NOMO-1 (cell line): ENCODE data around the gene LTBP3.

ENCODE experiments used
- DNase-seq, 2 experiments: peaks; one replicate each; lab custom pipeline; 2025; ENCODE audit not compliant: unreplicated experiment in 2 of 2; lab: John Stamatoyannopoulos, UW

LTBP3 gene

DNA sequence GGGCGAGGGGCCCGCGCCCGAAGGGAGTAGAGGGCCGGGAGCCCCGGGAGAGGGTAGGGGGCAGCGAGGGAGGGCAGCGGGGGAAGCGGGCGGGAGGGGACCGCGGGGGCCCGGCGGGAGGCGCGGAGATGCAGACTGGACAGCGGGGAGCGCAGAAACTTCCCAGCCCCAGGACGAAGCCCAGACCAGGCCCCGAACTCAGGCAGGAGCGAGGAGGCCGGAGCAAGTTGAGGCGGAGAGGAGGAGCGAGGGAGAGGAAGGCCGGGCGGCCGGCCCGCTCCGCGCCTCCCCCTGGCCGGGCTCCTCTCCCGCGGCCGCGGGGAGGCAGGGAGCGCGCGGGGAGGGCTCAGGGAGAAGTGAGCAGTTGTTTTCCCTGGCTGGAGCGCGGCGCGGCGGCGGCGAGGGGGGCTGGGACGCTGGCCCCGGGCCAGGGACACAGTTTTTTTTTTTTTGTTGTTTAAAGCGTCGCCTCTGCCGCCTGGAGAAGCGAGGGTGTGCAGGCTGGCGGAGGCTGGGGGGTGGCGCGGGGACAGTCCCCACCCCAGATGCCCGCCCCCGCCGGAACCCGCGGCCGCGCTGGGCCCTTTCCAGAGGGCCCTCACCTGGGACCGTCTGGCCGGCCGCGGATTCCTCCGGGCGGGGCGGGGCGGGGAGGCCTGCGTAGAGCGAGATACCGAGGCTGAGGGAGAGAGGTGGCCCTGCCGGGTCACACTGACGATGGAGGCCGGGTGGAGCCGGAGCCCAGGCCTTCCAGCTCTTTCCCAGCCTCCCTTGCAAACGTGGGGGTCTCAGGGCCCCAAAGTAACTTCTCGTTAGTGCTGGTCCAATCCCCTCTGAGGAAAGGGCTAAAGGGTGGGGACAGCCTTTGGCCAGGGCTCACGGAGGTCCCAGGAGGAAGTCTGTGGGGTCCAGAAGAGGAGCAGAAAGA is at the start of gene LTBP3:
Gene LTBP3 (minus strand): TSS at position 358 of the 928 bp plus-strand sequence. CDS start 400 bp downstream, outside the sequence.
- peak; percentile 23 to 26 for DNase-seq

DNA sequence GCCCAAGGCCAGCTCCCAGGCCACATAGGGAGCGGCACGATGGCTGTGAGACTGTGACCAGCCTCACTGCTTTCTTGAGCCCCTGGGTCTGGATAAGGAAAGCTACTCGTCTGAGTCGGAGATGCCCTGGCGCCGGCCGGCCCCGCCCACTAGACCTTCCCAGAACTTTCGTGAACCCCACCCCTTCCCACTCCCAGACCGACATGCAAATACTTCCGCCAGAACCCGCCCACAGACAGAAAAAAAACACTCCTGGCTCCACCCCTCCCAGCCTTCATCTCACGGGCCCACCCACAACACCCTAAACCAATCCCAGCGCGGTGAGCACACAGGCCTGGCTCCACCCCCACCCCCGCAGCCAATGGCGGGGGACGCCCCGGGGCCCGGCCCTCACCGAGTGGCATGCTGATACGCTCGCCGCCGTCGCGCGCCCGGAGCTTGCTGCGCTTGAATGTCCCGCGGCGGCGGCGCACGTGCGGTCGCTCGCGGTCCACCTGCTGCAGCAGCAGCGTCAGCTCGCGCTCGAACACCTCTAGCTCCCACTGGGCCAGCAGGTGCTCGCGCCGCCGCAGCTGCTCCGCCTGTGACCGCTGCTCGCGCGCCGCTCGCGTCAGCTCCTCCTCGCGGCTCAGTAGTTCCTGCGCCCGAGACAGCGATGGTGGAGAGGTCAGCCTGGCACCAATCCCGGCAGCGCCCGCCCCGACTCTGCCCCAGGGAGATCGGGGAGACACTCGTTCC is 48.9 kb upstream of the LTBP3 start:
- no peak for DNase-seq

DNA sequence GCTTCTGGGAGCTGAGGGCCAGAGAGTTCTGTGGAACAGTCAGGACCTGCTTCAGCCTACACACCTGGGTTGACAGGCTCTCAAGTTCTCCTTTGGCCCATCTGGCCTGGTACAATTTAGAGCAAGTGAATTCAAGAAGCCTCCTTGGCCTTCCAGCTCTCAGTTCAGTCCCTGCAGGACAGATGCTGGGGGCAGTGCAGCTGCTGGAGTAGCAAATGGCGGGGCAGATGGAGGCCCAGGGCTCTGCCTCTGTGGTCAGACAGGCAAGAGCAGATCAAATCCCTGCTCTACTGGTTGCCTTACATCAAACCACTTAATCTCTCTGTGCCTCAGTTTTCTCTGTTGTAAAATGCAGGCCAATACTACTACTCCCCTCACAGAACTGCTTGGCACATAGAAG is 46.1 kb upstream of the LTBP3 start:
- no peak for DNase-seq

- no peak for DNase-seq
These were observed 41.7 kb upstream of the LTBP3 start for GRCh38 chr11:65599955-65600246.

DNA sequence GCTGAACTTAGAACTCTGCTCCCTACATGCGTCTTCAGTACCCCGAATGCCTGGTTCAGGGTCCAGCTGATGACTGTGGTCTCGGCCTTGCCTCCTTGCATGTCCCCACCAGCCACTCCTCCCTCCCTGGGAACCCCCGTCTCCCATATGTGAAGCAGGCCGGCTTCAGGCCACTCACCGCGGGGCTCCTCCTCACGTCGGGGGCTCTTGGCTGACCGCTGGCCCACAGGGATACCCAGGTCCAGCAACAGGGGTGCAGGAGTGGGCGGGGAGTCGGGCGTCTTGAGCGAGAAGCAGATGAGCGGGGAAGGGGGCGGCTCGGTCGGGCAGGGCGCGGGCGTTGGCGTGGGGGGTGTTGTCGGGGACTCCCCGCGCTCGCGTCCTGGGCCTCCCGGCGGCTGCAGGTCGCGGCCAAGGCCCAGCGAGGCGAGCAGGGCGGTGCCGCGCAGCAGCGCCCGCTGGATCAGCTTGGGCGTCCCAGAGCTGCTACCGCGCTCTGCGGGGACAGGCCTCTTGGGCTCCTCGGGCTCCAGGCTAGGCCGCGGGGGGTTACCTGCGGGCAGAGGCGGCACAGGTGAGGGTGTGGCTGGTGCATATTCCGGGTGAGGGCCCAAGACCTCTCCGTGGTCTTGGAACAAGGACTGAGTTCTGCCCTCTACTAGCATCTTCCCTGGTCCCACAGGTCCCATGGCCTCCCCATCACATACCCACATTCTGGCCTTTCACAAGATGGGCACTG is 41.2 kb upstream of the LTBP3 start:
- no peak for DNase-seq

DNA sequence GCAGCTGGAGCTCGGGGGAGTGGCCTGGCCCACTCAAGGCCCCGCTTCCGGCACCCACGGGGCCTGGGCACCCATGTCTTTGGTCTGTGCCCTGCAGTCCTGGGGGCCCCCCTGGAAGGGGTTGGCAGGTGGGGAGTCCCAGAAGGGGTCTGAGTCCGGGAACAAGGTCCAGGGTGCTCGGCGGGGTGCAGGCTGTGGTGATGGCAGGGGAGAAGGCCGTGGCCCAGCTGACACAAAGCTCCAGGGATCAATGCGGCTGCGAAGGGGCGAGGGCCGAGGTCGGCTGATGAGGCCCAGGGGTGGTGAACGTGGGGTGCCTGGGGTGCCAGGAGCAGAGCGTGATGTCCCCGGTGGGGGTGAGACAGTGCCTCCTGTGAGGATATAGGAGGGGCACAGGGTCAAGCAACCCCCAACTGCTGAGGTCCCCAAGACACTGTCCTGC is 40.1 kb upstream of the LTBP3 start:
- no peak for DNase-seq

DNA sequence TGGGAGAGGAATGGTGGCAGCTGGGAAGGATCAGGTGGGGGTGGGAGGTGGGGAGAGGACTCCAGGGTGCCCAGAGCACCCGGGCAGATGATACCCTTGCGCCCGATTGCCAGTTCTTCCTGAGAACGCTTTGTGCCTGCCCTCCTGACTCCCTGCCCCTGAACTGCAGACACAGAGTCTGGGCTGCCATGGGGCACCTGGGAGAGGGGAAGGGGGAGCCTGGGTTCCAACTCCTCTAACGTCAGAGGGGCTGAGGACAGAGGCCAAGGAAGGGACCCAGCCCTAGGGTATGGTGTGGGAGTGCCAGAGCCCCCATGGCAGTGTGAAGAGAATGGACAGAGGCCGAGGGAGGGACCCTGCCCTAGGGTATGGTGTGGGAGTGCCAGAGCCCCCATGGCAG is 38.4 kb upstream of the LTBP3 start:
- DNase-seq = no peak

- DNase-seq = no peak
These were observed 37.6 kb upstream of the LTBP3 start, which contains the start of gene KCNK7 for GRCh38 chr11:65595543-65596281. Gene KCNK7 (minus strand): TSS chr11:65595800. CDS start chr11:65595772, 28 bp downstream.

- DNase-seq = no peak
These were observed 37.0 kb upstream of the LTBP3 start for GRCh38 chr11:65595131-65595530.

GRCh38 chr11:65593518-65594414 is 35.6 kb upstream of the LTBP3 start:
- DNase-seq = peak; percentile 19 to 20

DNA sequence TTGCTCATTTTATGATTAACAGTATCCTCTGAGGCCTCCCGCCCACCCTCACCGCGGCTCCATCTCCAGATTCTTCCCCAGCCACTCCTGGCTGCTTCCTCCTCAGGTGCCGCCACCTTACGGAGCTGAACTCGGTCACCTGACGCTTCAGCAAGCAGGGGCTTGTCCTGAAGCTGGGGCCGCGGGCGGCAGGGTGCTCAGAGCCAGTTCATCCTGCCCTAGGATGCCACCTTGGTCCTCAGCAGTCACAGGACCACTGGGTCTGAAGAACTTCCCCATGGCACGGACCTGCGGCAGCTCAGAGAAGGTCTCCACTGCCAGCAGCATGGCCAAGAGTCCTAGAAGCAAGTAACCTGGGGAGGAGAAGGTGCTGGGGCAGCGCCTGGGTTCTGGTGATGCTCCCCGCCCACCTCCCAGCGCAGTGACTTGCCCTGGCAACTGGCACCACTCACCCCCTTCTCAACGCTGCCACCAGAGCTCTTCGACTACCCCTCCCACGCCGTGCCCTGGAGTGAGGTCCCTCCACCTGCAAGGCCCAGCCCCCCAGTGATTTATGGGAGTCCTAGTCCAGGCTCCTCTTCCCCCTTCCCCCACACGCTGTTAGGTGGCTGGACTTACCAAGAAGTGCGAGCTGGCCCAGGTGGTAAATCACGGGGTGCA is 34.8 kb upstream of the LTBP3 start:
- DNase-seq = no peak

GRCh38 chr11:65591939-65592857 is 34.0 kb upstream of the LTBP3 start:
- DNase-seq = no peak

GRCh38 chr11:65590240-65590738 is 32.1 kb upstream of the LTBP3 start:
- no peak for DNase-seq

- no peak for DNase-seq
These were observed 31.5 kb upstream of the LTBP3 start for GRCh38 chr11:65589444-65590239.

DNA sequence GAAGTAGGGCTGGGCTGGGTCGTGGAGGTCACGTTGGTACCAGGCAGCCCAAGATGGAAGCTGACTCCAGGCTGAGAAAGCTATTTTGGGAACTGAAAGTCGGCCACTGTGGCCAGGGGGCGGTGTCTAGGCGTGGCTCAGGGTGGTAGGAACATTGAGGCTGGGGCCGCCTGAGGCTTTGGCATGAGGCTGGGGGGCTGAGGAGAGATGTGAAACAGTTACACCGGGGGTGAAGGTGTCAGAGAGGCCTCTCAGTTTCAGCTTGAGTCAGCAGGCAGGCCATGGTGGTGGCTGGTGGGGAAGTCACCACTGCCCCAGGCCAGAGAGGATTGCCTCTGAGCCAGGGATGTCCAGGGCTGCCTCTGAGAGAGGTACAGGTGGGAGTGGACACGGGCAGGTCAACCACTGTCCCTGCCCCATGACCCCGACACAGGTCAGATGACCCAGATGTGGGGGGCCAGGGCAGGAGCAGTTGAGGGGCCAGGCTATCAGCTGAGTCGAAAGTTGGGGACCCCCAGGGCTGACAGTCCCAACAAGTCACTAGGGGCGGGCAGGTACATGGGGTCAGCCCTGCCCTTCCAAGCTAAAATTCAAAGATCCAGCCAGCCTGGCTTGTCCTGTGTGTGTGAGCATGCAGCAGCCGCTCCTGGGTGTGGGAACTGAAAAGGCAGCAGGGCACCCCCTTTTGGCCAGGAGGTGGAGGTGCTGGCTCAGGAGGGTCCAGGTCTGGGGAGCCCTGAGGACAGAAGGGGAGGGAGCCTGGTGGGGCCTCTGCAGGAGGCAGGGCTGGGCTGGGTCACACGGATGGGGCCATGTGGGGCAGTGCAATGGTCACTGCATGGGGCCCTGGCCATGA is 30.3 kb upstream of the LTBP3 start:
- DNase-seq = peak; percentile 58 to 72

- no peak for DNase-seq
These were observed 28.5 kb upstream of the LTBP3 start for GRCh38 chr11:65586676-65587075.
